CD4-positive, alpha-beta T cell (primary cell): Measurements from ENCODE around the gene CES5A. TPM values are rescaled to one million over a fixed set of nuclear protein-coding genes. Genes with fewer than 3 reads are reported as not detected.
"Not testable (repeated sequence)": the region's sequence is repeated elsewhere in the genome, so short reads cannot be mapped to it uniquely, and the experiment has no call there.

Source experiments
- ATAC-seq: fragments of 200-7000 bp; cut with Tn5 transposase; one replicate; pipeline ENCODE4 v1.10.0; 2022; ENCODE audit warnings: mild to moderate bottlenecking; ENCODE audit not compliant: poor library complexity
- CTCF ChIA-PET: fragments of 350-600 bp; sonication (Branson Sonifier 250); formaldehyde crosslinking; loops from one replicate; lab custom pipeline; 2021; ENCODE audit warnings: antibody characterized with exemption, inconsistent platforms; lab: Charles Lee
- POLR2A ChIA-PET: fragments of 350-600 bp; sonication (Branson Sonifier 250); formaldehyde crosslinking; loops from one replicate; lab custom pipeline; 2021; ENCODE audit warnings: antibody characterized with exemption, inconsistent platforms; lab: Charles Lee
- DNase-seq, 14 experiments: peaks; one replicate each; pipeline ENCODE4 v3.0.0-alpha.2; 2013 to 2020; ENCODE audit warnings: mixed read lengths in 2 of 14
- H3K27ac ChIP-seq, 2 donors: one replicate each; pipeline versions ENCODE4 v1.5.1 to v1.7.0; 2013; ENCODE audit warnings: low read length in 2 of 2, low read depth in 1 of 2, mild to moderate bottlenecking in 1 of 2
- H3K27me3 ChIP-seq, 2 experiments: 1 replicate in 1 of 2; 2 replicates in 1 of 2; pipeline versions ENCODE4 v1.6.1 to v1.7.0; 2013; ENCODE audit warnings: low read length in 2 of 2, control low read depth in 1 of 2, mild to moderate bottlenecking in 1 of 2, moderate library complexity in 1 of 2; ENCODE audit not compliant: insufficient read depth in 2 of 2, control insufficient read depth in 1 of 2
- H3K36me3 ChIP-seq: one replicate; pipeline ENCODE4 v1.6.1; 2013; ENCODE audit warnings: low read length, control low read depth; ENCODE audit not compliant: insufficient read depth
- H3K4me1 ChIP-seq: one replicate; pipeline ENCODE4 v1.6.1; 2013; ENCODE audit warnings: low read length, control low read depth; ENCODE audit not compliant: insufficient read depth
- H3K4me3 ChIP-seq: one replicate; pipeline ENCODE4 v1.5.1; 2013; ENCODE audit warnings: mild to moderate bottlenecking, low read length, moderate library complexity
- H3K9me3 ChIP-seq, 2 experiments: 1 replicate in 1 of 2; 2 replicates in 1 of 2; pipeline versions ENCODE4 v1.6.1 to v1.7.0; 2013; ENCODE audit warnings: low read length in 2 of 2, mild to moderate bottlenecking in 2 of 2, control low read depth in 1 of 2, moderate library complexity in 1 of 2; ENCODE audit not compliant: control insufficient read depth in 1 of 2, insufficient read depth in 1 of 2
- H3K27ac Mint-ChIP-seq: one replicate; pipeline ENCODE4 v1.8.0; 2020; ENCODE audit warnings: mixed read lengths
- H3K27me3 Mint-ChIP-seq: one replicate; pipeline ENCODE4 v1.8.0; 2021; ENCODE audit warnings: mixed read lengths
- H3K36me3 Mint-ChIP-seq: one replicate; pipeline ENCODE4 v1.8.0; 2021; ENCODE audit warnings: low read depth, mixed read lengths
- H3K4me1 Mint-ChIP-seq: one replicate; pipeline ENCODE4 v1.8.0; 2021; ENCODE audit warnings: low read depth, mixed read lengths
- H3K4me3 Mint-ChIP-seq: one replicate; pipeline ENCODE4 v1.8.0; 2020; ENCODE audit warnings: mild to moderate bottlenecking, mixed read lengths
- H3K9me3 Mint-ChIP-seq: one replicate; pipeline ENCODE4 v1.8.0; 2020; ENCODE audit warnings: mixed read lengths
- CTCF ChIP-seq: fragments of 200-600 bp; IDR thresholded peaks from one replicate; pipeline ENCODE4 v1.8.0; 2022; ENCODE audit warnings: antibody characterized with exemption, mild to moderate bottlenecking
- intact Hi-C, 2 experiments: fragments of 100-400 bp; cut with DNase I in 1 of 2; cut with micrococcal nuclease in 1 of 2; formaldehyde crosslinking; loops; one replicate each; pipeline versions ENCODE4 v1.15.1 to v1.9.0; 2023 to 2025; cut with DNase I, micrococcal nuclease
- total RNA-seq, 174 experiments: library from RNA in 2 of 174; stranded (reverse) in 2 of 174; gene quantifications; one replicate each; pipeline ENCODE4 v1.2.3 and lab custom pipeline; 2021 to 2026

Gene CES5A
- total RNA-seq, 2 experiments from 2014 or later: not detected

GRCh38 chr16:55830658-55831294 lies 44.4 kb downstream of the CES5A start:
- TF ChIP-seq CTCF: no peak
- Mint-ChIP-seq H3K36me3 (no peaks in the 10 kb centered on the region), H3K4me3 (no peak overlapping the region), H3K4me1 (no peaks in the 10 kb centered on the region), H3K27me3 (peaks cover 8% of the 10 kb centered on the region), H3K9me3 (no peaks in the 10 kb centered on the region), H3K27ac (no peak overlapping the region)
- Histone ChIP-seq H3K36me3 (no peaks in the 10 kb centered on the region), H3K4me3 (no peak overlapping the region), H3K27ac (no peak overlapping the region), H3K27me3 (peaks cover 3 to 7% of the 10 kb centered on the region in 2 experiments), H3K4me1 (no peaks in the 10 kb centered on the region), H3K9me3 (no peaks in the 10 kb centered on the region)
- ChIA-PET CTCF (no interaction called here), POLR2A (no interaction called here)
- DNase-seq (no peak), ATAC-seq (no peak)
- intact Hi-C loops: no loop called here

GRCh38 chr16:55829232-55829631 lies 45.9 kb downstream of the CES5A start:
- H3K4me3 Mint-ChIP-seq, H3K27ac Mint-ChIP-seq, H3K36me3 Mint-ChIP-seq, ATAC-seq, H3K27me3 ChIP-seq, H3K4me1 Mint-ChIP-seq, DNase-seq, H3K27ac ChIP-seq, H3K36me3 ChIP-seq, H3K4me3 ChIP-seq, H3K9me3 Mint-ChIP-seq, POLR2A ChIA-PET, H3K9me3 ChIP-seq, H3K4me1 ChIP-seq, CTCF ChIA-PET: not testable (repeated sequence)
- intact Hi-C loops: loop anchor here in 1 of 2 experiments (2.0 kb wide), 1 partner anchor 64 kb away; no protein-coding TSS in a partner anchor
- peaks cover 12% of the 10 kb centered on the region for H3K27me3 Mint-ChIP-seq

GRCh38 chr16:55828680-55829079 lies 46.5 kb downstream of the CES5A start:
- TF ChIP-seq CTCF: no peak
- Mint-ChIP-seq H3K9me3 (no peaks in the 10 kb centered on the region), H3K27ac (no peak overlapping the region), H3K4me3 (no peak overlapping the region), H3K36me3 (no peaks in the 10 kb centered on the region), H3K27me3 (peaks cover 12% of the 10 kb centered on the region), H3K4me1 (no peaks in the 10 kb centered on the region)
- DNase-seq: no peak
- intact Hi-C loops: loop anchor here in 1 of 2 experiments (2.0 kb wide), 1 partner anchor 64 kb away; no protein-coding TSS in a partner anchor
- POLR2A ChIA-PET: no interaction called here
- CTCF ChIA-PET: no interaction called here
- H3K4me1 ChIP-seq: no peaks in the 10 kb centered on the region
- peaks cover 3 to 7% of the 10 kb centered on the region in 2 experiments for H3K27me3 ChIP-seq
- H3K36me3 ChIP-seq: no peaks in the 10 kb centered on the region
- no peaks in the 10 kb centered on the region for H3K9me3 ChIP-seq
- H3K4me3 ChIP-seq: no peak overlapping the region
- no peak overlapping the region for H3K27ac ChIP-seq
- no peak for ATAC-seq
